GM18873 (cell line): ENCODE measurements around the gene PSMB7.

Experiments used
- ATAC-seq: cut with Tn5 transposase; IDR thresholded peaks from one replicate; pipeline ENCODE4 v1.9.1; 2021; ENCODE audit warnings: mild to moderate bottlenecking, moderate library complexity, moderate number of reproducible peaks; ENCODE audit not compliant: unreplicated experiment, low FRiP score

PSMB7 gene

DNA sequence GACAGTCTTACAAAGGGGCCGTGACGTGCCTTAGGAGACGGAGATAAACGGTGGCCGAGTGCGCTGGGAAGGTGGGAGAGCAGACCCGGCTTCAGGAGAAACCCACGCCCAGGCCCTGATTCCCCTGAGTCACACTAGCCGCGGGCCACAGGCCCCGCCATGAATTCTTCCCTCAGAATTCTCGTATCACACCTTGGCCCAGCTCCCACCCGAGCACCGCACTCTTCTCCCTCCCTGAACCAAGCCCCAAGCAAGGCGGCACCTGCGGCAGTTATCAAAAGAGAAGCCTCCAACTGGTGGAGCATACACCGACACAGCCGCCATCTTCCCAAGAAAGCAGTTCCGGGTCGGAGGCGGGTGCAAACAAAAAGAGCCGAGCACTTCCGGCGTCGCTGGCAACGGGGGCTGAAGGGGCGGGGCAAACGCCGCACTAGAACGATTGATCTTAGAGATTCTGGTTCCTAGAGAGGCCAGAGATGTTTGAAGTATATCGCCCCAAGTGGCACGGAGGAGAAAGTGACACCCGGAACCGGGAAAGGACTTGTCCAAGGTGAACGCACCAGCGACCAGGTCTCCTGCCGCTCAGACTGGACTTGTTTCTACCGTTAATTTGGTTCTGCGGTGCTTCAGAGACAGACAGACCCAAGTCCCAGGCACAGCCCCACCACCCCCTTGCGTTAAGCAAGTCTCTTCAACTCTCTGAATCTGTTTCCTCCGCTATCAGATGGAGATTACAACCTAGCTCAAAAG is at the start of gene PSMB7:
PSMB7 (minus strand) TSS at position 341 of the 750 bp plus-strand sequence; CDS start at position 324, 17 bp downstream.
- peak; percentile 84 for ATAC-seq

- no peak for ATAC-seq
Observed at GRCh38 chr9:124462739-124463138, 47.5 kb upstream of the PSMB7 start.

DNA sequence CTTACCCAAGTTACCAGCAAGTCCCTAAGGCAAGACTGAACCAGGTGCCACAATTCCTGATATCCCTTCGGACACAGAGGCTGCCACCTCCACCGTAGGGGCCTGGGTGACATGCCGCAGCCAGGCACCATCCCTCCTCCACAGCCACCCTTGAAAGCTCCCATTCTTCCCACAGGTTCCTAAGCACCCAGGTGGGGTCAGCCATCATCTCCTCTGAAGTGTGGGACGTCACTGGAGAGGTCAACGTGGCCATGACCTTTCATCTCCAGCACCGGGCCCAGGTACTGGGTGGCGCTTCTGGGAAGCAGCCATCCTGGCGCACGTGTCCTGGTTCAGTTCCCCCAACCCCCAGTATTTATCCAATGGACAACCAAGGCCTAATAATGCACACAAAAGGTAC is 43.2 kb upstream of the PSMB7 start:
- no peak for ATAC-seq

GRCh38 chr9:124457887-124458431 is 42.7 kb upstream of the PSMB7 start:
- no peak for ATAC-seq

DNA sequence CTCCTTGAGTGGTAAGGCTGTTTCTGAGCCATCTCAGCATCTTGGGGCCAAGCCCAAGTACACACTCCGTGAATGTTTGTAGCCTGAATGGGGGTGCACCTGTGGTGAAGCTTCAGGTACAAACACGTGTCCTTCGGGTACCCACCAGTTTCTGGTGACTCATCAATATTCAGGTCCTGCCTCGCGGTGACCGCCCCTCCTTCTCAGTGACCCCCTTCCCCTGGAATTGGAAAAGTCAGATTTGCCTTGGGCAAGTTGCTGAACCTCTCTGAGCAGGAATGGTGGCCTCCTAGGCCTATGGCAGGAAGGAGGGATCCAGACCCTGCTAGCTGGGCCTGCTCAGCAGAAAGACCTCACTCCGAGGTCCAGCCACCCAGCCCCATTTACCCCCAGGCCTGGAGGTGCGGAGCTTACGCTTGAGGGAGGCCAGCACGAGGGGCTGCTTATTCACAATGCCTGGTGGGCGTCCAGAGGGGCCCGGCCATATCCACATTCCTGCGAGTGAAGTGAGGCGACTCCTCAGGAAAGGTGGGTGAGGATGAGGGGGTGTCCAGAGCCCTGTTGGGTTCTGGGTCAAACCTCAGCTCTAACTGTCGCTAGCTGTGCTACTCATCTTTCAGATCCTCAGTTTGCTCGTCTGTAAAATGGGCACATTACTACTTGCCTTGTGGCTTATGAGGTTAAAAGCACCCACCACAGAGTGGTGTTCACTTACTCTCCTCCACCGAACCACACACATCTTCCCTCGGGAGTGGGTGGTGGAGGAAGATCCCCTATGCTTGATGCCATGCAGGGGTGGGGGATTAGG is 42.0 kb upstream of the PSMB7 start:
- no peak for ATAC-seq

GRCh38 chr9:124456341-124457078 is 41.3 kb upstream of the PSMB7 start:
- ATAC-seq: no peak

DNA sequence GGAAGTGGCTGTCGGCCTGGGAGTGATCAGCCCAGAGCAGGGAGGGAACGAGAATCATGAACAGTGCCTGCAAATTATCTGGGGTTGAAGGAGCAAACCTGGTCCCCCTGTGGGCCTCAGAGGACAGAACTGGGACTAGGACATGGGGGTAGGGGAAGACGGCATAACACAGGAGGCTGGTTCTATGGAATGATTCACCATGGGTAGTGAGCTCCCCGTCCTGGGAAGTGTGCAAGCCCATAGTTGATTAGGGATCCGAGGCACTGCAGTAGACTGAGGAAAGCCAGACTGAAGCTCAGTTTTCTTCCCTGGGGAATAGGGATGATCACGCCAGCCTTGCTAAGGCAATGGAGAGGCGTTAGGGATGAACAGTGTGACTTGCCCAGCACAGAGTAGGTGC is 40.6 kb upstream of the PSMB7 start:
- no peak for ATAC-seq

DNA sequence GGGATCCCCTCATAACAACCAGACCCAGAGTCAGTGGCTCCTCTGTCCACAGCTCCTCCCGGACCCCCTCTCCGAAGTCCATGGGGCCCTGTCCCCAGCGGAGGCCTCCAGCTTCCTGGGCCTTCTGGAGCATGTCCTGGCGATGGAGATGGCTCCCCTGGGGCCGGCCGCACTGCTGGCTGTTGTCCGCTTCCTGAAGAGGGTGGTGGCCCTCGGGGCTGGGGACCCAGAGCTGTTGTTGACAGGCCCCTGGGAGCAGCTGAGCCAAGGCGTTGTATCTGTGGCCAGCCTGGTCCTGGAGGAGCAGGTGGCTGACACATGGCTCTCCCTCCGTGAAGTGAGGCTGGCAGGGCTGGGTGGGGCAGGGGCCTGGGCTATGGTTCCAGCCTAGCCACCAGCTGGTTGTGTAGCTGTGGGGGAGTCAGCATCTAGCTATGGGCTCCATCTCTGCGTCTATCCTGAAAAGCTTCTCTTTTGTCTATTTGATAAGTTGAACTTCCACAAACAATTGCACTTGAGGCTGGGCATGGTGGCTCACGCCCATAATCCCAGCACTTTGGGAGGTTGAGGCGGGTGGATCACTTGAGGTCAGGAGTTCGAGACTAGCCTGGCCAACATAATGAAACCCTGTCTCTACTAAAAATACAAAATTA is 39.7 kb upstream of the PSMB7 start:
- no peak for ATAC-seq

DNA sequence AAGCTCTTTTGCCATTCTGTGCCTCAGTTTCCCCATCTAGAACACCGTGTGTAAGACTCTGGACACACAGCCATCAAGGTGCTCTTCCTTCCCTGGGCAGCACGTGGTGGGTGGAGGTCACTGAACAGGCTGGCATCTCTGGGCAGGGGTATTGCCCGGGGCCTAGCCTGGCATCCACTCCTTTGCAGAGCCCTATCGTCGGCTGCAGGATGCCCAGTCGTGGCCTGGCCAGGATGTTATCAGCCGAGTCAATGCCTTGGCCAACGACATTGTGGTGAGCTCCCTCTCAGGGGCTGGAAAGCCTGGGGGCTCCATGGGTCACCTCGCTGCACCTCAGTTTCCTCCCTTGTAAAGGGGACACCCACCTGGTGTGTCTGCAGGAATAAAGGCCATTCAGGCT is 39.1 kb upstream of the PSMB7 start:
- ATAC-seq: no peak

GRCh38 chr9:124453586-124454191 is 38.4 kb upstream of the PSMB7 start:
- no peak for ATAC-seq

GRCh38 chr9:124452841-124453585 is 37.8 kb upstream of the PSMB7 start:
- ATAC-seq: no peak

DNA sequence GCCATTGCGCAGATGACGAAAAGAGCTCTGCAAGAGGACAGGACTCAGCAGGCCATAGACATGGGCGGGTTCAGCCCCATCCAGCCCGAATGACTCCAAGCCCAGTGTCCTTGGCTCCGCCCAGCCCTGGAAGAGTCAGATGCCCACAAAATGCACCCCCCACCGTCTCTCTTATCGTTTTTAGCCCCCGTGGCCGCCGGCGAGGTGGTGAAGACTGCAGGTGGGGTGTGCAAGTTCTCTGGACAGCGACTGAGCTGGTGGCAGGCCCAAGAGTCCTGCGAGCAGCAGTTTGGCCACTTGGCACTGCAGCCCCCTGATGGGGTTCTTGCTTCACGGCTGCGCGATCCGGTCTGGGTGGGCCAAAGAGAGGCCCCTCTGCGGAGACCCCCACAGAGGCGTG is 37.1 kb upstream of the PSMB7 start:
- ATAC-seq: no peak

DNA sequence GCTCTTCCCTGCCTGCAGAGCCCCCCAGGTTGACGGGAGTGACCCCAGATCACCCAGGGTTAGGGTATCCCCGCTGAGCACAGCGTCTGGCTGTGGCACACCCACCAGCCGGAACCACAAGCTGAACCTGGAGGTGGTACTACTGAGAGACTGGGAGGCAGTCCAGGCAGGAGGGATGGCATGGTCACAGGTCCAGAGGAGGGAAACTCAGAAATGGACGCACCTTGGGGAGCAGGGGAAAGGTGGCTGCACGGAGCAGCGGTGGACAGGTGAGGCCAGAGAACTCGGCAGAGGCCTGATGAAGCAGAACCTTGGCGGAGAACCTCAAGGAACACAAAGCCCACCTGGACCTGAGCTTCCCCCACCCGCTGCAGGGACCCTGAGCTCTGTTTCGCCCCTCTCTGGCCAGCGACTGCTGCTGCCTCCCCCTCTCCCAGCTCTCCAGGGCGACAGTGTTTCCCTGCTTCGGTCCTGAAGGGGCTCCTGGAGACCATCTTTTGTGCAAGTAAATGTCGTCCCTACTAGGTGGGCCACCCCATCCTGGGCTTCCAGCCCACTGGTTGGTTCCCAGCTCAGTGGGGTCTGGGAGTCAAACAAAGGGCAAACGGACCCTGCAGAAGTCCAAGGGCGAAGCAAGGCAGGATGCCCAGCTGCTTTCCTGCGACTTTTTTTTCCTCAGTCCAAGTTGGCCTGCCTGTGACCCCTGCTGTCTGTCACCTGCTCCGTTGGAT is 35.9 kb upstream of the PSMB7 start:
- ATAC-seq: no peak

DNA sequence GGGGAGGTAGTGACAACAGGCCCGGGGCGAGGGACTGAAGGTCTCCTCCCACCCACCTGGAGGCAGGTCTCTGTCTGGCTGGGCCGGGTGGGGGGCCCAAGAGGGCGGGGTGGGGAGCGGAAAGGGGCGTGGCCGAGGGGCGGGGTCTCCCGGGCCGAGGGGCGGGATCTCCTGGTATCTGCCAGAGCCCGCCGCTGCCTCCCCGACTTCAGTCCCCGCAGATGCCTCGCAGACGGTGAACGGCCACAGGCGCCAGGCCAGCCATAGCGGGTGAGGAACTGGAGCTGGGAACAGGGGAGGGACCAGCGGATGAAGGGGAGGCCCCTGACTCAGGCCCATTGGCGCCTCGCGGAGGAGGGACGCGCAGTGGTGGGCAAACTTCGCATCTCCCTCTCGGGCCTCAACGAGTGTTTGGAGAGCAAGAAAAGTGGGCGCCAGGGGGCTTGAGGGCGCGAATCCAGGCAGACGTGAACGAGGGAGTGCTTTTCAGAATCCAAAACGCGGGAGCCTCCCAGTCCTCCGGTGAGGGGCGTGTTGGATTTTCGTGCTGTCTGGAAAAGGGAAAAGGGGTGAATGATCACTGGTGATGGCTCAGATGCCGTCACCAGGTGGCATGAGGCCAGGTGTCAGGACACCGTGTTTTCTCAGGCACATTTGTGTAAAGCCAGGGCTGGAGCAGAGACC is 35.1 kb upstream of the PSMB7 start, which contains the start of gene ADGRD2:
ADGRD2 (plus strand) TSS at position 211 of the 684 bp plus-strand sequence. CDS start 1,216 bp downstream, outside the sequence.
- no peak for ATAC-seq

DNA sequence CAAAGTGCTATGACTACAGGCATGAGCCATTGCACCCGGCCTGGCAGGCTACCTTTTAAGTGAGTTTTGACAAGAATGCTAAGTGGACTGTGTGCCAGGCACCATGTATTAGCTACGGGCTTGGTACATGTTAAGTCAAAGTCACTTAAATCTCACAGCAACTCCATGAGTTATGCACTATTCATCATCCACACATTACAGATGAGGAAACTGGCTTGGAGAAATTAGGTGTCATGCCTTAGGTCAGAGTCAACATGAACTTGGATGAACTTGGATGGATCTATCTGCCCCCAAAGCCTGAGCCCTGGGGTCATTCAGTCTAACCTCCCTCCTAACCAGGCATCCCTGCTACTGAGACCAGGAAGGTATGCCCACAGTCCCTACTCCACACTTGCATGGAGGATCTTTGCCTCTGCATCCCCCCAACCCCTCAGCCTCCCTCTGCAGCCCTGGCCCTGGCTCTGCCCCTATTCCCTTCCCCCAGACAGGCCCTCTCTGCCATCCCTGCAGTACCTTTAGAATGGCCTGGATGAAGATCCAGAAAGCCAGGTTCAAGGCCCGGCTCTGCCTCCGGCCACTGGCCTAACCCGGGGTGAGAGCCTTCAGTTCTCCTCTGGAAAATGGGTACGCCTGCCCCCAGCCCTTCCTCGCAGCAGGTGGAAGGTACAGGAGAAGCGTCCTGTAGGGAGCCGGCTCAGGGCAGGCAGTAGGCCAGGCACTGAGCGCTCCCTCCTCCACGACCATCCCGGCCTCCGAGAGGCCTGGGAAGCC is 34.3 kb upstream of the PSMB7 start:
- ATAC-seq: no peak

- no peak for ATAC-seq
Observed at GRCh38 chr9:124448019-124448418, 32.8 kb upstream of the PSMB7 start.

DNA sequence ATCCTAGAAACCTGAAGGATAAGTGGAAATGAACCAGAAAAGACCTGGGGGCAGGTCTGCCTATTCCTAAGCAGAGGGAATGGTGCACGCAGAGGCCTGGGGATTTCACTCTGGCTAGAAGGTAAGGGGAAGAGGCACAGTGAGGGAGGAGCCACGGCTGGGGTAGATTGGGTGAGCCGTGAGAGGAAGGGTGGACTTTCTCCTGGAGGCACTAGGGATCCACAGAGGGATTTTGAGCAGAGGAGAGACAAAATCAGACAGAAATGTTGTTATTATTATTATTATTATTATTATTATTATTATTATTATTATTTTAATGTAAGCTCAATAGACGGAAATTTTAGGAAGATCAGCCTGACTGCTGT is 32.0 kb upstream of the PSMB7 start:
- ATAC-seq: no peak
